Testis (tissue), 2 donors: Measurements from ENCODE around the gene SIM1.

ENCODE experiments used
- POLR2A ChIP-seq: fragments of 450-650 bp; IDR thresholded peaks from one replicate; pipeline ENCODE4 v1.6.1; 2017; ENCODE audit warnings: antibody characterized with exemption, mild to moderate bottlenecking, moderate library complexity
- TF ChIP-seq, protein P1 (sequence below), 3 experiments: fragments of 450-650 bp in 2 of 3; fragments of 200-600 bp in 1 of 3; sonication (generic) in 1 of 3; IDR thresholded peaks; one replicate each; pipeline ENCODE4 v1.5.1; 2016 to 2019; ENCODE audit warnings: antibody characterized with exemption in 3 of 3, mild to moderate bottlenecking in 2 of 3, moderate library complexity in 1 of 3

DNA sequence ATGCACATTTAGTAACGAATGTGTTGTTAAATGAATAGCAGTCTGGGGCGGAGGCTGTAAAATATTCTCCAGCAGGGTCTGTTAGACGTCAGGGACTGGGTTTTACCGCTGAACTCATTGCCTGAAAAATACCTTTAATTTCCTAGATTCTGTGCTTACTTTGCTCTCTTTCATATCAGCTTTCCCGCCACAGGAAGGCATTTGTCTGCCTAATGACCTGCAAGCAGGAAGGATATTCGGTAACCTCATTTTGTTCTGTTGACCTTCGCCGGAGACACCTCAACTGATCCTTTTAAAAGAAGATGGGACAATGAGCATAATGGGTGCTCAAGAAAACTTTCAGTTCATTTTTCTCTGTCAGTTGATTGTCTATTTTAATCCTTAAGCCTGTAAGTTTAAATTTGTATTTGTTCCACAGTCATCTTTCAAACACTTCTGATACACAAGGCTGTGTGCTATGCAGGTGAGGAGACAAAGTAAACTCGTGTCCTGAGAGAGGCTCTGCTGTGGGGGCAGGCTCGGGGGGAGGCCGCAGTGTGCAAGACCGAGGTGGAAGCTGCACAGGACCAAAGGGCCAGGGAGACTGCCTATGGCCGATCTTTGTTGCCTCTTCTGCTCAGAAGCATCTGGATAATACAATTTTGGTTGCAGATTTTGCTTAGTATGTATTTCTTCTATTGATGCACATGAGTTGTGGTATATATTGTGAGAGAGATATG lies 27.4 kb upstream of the SIM1 start:
- no peak for TF ChIP-seq POLR2A
- TF ChIP-seq, protein P1, sequence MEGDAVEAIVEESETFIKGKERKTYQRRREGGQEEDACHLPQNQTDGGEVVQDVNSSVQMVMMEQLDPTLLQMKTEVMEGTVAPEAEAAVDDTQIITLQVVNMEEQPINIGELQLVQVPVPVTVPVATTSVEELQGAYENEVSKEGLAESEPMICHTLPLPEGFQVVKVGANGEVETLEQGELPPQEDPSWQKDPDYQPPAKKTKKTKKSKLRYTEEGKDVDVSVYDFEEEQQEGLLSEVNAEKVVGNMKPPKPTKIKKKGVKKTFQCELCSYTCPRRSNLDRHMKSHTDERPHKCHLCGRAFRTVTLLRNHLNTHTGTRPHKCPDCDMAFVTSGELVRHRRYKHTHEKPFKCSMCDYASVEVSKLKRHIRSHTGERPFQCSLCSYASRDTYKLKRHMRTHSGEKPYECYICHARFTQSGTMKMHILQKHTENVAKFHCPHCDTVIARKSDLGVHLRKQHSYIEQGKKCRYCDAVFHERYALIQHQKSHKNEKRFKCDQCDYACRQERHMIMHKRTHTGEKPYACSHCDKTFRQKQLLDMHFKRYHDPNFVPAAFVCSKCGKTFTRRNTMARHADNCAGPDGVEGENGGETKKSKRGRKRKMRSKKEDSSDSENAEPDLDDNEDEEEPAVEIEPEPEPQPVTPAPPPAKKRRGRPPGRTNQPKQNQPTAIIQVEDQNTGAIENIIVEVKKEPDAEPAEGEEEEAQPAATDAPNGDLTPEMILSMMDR (IDR thresholded peaks at IDR 0.05) = no peak
